HG03521 (cell line): Measurements from ENCODE around the gene NUDT7.

ENCODE experiments used
- ATAC-seq: cut with Tn5 transposase; IDR thresholded peaks from one replicate; pipeline ENCODE4 v1.9.1; 2021; ENCODE audit warnings: mild to moderate bottlenecking, moderate library complexity; ENCODE audit not compliant: unreplicated experiment

NUDT7 gene

GRCh38 chr16:77722309-77723107 lies at the start of gene NUDT7:
TSS of gene NUDT7 (plus strand) at chr16:77722514. CDS start at chr16:77722583, 69 bp downstream.
- peak; percentile 86 for ATAC-seq

DNA sequence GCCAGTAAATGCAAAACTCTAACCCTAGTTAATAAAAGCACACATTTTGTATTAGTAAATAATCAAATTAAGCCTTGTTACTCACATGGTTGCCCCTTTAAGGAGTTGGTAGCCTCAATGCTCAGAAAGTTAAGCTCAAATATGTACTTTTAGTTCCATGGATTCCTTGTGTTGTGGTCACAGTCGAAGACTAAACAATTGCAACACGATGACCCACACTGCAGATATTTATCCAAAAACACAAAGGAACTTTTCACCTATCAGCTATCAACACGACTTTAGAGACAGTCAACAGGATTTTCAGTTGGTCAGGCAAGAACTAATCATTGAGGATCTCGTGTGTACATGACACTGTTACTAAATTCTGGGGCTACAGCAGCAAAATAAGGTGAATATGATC lies 47.4 kb upstream of the NUDT7 start:
- no peak for ATAC-seq

GRCh38 chr16:77675464-77676324 lies 46.6 kb upstream of the NUDT7 start:
- ATAC-seq = peak; percentile 50

DNA sequence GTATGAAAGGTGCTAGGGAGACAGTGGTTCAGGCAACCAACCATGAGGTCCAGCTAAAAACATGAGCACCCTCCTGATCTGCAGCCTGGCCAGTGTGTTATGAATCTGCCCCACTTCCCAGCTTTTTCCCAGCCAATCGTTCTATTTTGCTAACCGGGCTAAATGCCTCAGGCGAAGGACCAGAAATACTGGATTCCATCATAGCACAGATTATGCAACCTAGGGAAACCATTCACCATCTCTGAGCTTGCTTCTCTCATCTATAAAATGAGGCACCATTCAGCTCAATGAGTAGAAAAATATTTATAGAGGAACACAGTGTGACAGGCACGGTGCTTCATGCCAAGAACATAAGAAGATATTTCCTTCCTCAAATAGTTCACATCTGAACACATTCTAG lies 45.2 kb upstream of the NUDT7 start:
- ATAC-seq = no peak

DNA sequence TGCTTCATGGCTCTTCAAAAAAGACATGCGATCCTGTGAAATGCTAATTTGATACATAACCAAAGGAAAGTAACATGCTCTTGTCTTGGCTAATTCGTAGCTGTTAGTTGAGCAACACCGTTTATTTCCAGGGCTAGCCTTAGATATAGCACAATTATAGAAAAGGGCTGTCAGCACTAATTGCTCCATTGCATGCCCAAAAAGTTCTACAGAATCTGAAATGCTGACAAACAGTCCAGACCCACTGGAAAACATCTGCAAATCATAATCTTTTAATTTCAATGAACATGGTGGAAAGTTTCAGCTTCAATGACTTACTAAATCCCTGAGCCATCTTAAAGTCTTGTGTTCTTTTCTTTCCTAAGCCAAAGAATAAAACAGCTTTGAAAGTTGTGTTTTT lies 42.9 kb upstream of the NUDT7 start:
- ATAC-seq = no peak

GRCh38 chr16:77679901-77680300 lies 42.4 kb upstream of the NUDT7 start:
- ATAC-seq = no peak

DNA sequence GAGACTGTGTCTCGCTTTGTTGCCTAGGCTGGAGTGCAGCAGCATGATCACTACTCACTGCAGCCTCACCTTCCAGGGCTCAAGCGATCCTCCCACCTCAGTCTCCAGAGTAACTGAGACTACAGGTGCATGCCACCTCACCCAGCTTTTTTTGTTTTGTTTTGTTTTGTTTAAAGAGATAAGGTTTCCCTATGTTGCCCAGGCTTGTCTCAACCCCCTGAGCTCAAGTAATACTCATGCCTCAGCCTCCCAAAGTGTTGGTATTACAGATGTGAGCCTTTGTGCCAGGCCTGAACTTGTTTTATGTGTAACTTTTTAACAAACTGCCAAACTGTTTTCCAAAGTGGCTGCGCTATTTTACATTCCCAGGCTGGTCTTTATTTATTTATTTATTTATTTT lies 41.8 kb upstream of the NUDT7 start:
- no peak for ATAC-seq

DNA sequence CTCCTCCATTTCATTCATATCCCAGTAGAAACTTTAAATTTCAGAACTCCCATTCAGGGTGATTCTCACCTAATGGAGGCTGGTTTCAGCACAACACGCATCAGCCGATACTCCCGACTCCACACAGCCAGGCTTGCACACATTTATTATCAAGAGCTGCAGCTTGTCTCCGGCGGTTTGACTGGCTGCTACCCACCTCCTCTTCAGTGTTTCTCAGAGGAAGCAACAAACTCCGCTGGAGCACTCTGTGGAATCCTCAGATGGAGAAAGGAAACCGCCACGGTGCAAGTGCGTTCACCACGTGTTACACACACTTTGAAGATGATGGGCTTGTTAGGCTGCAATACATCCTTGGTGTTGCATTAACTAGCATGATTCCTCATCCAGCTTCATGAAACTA lies 39.7 kb upstream of the NUDT7 start:
- no peak for ATAC-seq

GRCh38 chr16:77683397-77684180 lies 38.7 kb upstream of the NUDT7 start:
- ATAC-seq = no peak

DNA sequence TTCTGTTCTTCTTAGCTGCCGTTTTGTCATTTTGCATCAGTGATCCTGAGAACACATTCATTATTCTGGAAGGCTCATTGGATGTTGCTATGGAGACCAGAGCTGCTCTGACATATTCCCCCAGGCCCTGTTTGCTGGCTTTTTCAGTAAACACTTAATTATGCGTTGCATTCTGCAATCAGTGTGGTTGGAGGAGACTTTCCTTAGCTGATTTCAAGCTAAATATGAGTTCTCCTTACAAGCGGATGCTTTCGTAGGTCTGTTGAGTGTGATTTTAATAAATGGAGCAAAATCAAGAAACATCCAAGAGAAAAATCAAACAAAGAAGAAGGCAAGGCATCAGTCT lies 38.2 kb upstream of the NUDT7 start:
- ATAC-seq = no peak

DNA sequence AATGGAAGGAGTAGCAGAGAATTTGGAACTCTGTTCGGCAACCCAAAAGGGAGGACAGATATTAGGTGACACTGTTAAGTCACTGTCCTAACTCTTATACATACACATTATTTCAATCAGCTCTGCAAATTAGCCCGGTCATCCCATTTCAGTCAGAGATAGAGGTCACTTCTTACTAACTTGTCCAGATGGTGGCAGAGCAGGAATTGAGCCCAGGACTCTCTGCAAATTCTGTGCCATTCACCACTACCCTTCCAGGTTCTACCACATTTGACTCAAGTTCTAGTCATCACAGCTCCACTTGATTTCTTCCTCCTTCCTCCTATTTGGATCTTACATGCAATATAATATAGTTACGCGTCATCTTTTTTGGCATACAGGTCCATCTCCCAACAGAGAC lies 35.9 kb upstream of the NUDT7 start:
- no peak for ATAC-seq

GRCh38 chr16:77689971-77690370 lies 32.3 kb upstream of the NUDT7 start:
- ATAC-seq = no peak

DNA sequence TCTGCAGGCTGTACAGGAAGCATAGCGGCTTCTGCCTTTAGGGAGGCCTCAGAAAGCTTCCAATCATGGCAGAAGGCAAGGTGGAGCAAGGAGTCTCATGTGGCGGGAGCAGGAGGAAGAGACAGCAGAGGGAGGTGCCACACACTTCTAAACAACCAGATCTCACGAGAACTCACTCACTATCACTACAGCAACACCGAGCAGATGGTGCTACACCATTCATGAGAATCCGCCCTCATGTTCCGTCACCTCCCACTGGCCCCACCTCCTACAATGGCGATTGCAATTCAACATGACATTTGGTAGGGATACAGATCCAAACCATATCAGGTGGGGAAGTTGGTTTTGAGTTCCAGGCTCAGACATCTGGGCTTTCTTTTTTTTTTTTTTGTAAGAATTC lies 31.9 kb upstream of the NUDT7 start:
- no peak for ATAC-seq

DNA sequence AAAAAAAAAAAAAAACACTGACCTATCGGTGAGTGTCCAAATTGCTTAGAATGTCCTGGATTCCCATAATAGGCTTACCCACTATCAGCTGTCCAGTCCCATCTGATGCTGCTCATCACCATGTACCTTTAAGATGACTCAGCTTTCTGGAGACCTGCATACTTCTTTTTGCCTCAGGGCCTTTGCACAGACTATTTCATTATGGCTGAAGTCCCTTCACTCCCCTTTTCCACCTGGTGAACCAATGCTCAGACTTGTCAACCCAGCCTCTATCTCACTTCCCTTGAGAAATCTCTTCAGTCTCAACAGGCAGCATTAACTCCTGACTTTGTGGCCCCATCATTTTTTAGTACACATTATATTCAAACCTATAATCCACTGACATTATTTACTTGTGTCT lies 29.7 kb upstream of the NUDT7 start:
- no peak for ATAC-seq

DNA sequence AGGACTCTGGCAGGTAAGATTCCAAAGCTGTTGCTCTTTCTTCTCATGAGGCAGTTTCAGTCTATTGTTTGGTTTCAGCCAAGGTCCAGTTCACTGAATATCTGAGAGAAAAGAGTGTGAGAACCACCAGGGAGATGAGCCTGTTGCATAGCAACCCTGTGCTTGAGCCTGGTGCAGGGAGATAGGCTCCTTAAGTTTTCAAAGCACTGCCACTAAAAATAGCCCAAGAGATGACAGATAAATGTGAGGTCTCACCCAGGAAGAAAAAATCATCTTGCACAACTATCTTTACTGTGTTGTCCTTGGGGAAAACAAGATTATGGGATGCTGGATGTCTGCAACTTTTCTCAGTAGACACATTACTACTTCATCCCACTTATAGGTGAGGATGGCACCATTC lies 26.2 kb upstream of the NUDT7 start:
- no peak for ATAC-seq

DNA sequence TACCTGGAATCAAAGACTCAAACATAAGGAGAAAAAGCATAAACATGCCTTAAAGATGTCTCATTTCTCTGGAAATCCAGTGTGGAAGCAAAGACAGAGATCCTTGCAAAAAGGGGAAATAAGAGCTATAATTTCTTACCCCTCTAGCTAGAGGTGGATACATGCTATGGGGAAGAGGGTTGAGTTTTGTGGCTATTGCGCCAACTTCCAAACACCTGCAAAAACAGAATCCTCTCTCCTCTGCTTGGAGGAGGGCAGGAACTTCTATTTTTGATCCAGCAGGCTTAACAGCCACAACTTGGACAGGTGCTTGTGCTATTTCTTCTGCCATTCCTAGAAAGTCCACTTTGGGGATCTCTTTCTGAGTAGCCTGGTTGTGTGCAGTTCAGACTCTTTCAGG lies 21.5 kb upstream of the NUDT7 start:
- ATAC-seq = no peak

DNA sequence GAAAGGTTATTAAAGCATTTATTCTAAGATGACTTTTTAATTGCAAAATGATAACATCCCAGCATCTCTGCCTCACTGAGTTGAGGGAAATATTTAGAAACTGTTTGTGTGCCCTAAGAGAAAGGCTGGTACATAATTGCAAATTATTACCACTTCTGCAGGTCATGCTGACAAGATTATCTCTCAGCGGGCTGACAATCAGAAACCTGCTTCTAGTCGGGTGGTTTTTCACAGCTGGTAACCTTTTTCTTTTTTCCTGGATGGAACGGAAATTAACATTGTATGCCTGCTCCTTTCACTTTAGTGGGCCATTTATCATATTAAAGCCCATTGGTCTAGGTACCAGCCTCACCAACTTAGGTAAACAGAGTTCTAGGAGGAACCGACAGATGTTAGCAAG lies 17.0 kb upstream of the NUDT7 start:
- no peak for ATAC-seq

DNA sequence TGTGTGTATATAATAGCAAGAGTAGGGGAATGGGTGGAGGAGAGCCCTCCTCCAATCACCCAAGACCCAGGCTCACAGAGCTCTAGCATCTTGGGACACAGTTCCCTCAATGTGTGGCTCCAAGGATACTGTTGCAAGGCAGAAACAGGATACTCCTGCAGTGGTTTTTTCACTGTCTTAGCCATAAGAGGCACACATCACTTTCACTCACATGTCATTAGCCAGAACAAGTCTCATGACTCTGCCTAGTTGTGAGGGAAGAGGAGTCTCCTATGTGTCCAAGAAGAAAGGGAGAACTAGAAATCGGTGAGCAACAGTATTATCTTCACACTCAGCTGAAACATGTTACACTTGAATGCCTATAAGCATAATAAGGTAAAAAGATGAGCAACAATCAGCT lies 11.1 kb upstream of the NUDT7 start:
- no peak for ATAC-seq

- no peak for ATAC-seq
These were observed 10.5 kb upstream of the NUDT7 start for GRCh38 chr16:77711775-77712174.

DNA sequence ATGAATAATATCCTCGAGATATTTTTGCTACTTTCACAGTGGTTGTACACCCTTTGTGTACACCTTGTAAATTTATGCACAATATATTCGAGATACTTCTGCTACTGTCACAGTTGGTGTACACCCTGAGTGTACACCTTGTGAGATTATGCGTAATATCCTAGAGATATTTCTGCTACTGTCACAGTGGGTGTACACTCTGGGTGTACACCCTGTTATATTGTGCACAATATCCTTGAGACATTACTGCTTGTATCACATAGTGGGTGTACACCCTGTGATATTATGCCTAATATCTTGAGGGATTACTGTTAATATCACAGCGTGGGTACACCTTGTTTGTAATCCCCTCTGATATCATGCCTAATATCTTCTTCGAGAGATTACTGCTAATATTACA lies 7.2 kb upstream of the NUDT7 start:
- ATAC-seq = no peak

DNA sequence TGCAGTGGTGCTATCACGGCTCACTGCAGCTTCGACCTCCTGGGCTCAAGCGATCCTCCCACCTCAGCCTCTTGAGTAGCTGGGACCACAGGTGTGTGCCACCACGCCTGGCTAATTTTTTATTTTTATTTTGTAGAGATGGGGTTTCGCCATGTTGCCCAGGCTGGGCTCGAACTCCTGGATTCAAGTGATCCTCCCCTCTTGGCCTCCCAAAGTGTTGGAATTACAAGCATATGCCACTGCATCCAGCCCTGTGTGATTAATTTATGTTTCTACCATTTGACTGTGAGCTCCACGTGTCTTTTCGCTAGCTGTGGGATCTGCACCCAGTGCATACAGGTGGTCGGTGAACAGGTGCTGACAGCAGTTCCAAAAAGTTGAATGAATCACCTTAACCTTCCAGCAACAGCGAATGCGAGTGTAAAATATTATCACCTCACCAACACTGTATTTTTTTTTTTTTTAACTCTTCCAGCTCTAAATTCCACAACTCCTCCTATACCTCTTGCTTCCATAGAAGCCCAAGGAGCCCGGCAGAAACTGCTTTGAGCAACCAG lies 484 bp upstream of the NUDT7 start:
- peak; percentile 18 for ATAC-seq
